NCI-H2227 treated with DMSO at 0.1 percent for 48 hours (cell line): Measurements from ENCODE around the gene ATXN1.

Experiments used
- DNase-seq: peaks from one replicate; lab custom pipeline; 2025; lab: John Stamatoyannopoulos, UW

The ATXN1 gene

DNA sequence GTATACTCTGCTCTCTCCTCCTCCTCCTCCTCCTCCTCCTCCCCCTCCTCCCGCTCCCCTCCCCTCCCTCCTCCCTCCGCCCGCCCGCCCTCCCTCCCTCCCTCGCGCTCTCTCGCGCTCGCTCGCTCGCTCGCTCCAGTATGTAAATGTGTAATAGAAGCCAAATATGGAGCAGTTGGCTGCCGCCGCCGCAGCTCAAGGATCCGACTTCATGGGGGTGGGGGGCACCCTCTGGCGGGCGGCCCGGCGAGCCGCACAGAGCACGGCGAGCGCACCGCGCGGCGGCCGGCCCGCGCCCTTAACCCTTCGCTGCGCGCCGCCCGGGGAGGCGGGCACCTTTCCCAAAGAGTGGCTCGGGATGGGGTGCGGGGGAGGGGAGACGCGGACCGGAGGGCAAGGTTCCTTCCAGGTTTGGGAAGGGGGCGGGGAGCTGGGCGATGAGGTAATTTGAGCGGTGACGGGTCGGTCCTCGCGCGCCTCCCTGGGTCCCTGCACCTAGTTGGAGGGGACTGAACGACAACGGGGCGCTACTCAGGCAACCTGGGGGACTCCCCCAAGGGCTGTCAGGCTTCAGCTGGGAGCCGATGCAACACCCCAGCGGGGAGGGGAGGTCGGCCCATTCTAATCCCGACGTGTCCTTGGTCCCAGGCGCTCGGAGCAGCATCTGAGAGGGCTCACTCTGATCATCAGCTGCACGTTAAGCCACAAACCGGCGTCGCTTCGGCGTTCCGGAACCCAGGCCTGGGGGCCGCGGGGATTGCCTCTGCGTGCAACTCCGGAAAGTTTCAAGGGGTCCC lies 409 bp upstream of the ATXN1 start:
- DNase-seq, result no peak

DNA sequence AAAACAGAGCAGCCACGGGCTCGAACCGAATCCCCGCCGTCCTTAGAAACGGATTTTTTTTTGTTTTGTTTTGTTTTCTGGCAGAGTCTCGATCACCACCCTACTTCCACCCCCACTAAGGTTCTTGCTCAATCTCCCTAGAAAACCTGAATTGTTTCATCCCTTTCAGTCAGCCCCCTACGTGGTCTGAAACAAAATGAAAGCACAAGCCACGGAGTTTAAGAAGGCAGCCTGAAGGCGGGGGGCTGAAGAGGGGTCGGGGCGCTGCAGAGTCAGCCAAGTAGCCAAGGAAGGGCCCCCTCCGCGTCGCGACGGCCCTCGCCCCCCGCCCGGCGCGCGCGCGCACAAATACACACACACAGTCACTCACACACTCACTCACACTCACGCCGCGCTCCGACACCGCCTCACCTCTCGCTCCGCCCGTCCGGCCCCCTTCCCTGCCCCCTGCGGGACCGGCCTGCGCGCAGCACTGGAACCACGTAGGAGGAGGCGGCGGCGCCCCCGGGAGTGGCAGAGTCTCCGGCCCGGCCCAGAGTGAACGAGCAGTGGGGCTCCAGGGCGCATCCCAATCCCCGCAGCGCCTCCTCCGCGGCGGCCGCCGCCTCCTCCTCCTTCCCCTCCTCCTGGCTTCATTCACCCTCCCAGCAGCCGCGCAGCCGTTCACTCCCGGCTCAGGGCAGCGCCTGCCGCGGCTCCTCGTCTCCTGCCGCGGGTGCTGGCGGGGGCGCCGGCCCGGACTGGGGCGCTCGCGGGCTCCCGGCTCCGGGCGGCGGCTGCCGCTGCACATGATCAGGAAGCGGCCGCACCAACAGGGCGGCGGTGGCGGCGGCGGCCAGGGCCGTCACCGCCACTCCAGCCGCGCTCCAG lies 1.4 kb downstream of the ATXN1 start:
- DNase-seq, result peak; percentile 22

DNA sequence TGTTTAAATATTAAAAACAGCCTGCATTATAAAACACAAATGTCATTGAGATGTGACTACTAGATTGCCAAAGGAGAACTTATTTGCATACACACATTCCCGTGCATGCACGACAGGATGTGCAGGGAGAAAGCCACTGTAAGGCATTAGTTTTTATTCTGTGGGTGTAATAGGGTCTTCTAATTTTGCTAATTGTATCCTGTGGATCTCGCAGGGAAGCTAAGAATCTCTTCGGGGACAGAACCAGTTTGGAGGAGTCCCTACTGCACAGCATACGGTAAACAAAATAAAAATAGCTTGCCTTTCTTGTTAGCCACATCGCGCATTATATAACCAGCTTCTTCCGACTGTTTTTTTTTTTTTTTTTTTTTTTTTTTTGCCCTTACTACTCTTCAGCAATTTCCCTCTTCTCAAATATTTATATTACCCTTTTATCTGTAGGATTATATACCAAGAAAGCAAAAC lies 2.0 kb downstream of the ATXN1 start:
- DNase-seq, result no peak

DNA sequence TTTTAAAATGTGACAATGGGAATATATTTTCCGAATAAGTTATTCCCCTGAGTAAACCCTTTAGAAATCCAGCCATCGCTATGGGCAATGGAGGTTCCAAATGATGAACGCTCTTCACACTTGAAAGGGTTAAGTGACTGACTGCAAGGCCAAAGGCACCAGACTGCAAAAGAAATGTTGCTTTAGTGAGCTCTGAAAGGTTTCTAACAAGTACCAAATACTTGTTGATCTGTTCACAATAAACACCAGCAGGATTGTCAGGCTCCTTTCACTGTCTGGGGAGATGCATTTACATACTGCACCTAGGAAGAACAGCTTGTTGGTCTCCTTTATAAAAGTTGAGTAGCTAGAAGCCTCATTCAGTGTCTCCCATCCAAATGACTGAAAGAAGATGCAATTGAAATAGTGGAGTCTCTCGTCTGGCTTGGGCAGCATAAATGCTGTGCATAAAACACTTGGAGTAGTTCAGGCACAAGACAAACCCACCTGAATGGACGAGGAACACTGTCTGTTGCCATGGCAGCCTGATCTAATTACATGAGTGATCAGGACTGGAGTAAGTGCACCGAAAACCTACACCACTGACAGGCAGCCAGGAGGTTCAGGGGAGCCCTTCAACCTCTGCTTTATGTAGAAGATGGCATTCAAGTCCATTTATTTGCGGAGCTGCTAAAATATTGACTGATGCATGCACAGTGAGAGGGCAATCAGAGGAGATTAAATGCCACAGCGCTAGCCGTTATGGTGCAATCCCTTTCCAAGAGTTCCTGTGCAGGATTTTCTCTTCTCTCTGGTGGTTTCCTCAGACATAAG lies 2.9 kb downstream of the ATXN1 start:
- no peak for DNase-seq

DNA sequence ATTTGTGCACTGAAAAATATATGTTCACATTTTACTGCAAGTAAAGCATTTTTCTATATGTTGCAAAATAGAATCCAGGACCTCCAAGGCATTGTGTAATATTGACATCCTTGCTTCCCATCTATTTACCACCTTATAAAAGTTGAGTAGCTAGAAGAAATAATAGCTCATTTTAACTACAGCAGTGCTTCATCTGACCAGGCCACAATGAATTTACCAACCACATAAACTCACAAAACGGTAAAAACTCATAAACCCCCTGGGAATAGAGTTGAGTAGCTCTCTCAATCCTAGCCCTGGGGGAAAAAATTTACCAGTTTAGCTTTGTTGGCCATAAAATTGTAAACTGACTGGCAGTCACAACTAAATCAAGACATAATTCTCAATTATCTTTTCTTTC lies 3.9 kb downstream of the ATXN1 start:
- no peak for DNase-seq

DNA sequence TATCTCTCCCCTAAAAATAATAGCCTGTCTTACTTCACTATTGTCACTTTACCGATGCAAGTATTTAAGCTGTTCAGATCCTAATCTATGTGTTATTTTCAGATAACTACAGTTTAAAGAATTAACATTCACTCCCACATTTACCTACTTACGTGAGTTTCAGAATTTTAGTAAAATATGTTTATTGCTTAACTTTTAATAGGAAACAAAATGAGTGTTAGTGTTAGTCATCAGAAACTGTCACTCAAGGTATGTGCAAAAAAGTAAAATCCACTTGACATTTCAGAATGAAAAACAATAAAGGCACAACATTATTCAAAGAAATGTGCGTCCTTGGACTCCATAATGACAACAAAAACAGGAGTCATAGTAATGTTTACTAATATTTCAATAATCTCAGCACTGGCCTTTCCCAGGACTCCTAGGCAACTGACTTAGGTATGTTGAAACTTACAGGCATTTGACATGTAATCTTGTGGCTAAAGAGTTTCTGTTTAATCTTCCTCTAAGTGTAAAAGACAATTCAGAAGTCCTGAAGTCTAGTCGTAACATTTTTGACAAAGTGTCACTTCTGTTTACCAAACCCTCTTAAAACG lies 4.5 kb downstream of the ATXN1 start:
- DNase-seq, result no peak

DNA sequence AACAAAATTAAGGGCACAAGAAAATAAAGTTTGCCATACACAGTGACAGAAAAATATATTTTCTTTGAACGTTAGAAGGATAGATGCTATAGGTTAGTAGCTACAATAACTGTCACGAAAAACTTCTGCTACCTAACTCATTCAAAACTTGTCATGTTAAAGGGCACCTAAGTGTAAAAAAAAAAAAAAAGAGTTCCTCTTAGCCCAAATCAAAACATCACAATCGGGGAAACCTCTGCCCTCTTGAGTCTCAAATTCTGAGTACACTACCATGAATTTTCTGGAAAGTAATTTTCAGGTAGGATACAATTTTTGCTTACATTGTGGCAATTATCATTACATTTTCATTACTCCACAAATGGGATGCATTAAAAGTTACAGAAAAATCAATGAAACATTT lies 5.7 kb downstream of the ATXN1 start:
- no peak for DNase-seq

DNA sequence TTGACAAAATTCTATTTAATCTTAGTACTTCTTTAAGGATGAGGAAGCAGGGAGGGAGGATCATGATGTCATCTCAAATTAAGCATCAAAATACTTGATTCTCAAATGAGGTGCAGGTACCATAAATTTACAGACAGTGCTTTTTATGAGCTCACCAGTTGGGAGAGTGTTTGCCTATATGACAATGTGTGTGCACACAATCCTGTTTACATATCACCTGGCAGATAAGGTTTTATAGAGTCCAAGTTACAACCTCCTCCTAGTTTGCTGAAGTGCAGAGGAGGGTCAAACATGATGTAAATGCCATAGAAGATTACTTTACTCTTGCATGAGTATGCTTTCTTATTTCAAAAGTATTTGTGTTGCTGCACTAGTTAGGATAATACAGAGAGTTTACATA lies 6.4 kb downstream of the ATXN1 start:
- DNase-seq, result no peak

DNA sequence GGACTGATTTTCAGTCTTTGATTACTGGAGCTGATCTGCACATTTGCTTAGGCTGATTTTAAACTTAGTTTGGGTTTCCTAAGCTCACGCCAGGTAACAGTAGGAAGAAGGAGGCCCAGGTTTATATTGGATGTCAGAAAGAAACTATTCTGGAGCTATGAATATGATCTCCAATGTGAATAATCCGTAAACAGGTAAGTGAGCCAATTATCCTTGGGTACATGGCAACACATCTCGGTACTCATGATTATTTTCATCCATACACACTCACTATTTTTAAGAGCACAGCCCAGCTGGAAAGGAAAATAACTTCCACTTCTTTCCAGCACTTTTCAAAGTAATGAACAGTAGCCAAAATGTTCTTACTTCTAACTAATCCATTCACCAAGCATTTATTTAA lies 7.0 kb downstream of the ATXN1 start:
- DNase-seq, result no peak

DNA sequence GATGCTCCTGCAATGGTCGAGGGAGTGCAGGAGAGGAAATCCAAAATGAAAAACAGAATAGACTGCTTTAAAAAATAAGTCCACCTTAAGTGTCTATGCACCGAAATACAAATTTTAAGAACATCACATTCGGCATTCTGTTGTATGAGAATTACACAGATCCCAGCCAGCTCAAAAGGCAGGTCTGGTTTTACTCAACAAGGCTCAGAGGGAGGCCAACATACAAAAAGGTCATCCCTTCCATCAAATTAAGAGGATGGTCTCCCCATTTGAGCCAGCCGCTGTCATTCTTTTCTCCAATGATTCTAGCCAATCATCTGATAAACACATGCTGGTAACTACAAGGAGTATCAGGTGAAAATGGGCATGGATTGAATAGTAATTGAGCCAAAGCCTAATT lies 7.9 kb downstream of the ATXN1 start:
- no peak for DNase-seq

DNA sequence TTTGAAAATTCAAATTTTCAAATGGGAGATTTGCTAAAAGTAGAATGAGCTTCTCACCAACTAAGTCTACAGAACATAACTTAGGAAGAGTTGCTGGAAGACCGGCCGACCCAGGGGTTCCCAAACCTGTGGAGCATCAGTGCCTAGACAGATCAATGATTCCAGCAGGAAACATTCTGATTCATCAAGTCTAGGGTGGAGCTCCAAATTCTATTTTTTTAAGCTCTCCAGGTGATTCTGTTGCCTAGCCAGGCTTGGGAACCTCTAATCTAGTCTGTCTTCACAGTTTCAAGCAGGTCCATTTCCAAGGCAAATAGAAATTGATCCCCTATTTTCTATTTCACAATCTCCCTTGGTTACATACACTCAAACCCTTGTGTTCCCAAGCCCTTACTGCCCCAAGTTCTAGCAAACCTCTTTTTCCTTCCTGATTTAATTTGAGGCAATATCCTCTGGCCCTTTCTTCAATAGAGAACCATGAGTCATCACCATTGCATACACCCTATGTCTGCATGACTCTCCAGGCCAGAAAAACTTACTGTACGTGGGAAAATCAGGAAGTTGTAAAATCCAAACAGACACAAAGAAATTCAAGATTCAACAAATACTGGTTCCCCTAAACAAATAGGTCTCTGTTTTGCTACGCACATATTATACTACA lies 8.9 kb downstream of the ATXN1 start:
- DNase-seq, result no peak

DNA sequence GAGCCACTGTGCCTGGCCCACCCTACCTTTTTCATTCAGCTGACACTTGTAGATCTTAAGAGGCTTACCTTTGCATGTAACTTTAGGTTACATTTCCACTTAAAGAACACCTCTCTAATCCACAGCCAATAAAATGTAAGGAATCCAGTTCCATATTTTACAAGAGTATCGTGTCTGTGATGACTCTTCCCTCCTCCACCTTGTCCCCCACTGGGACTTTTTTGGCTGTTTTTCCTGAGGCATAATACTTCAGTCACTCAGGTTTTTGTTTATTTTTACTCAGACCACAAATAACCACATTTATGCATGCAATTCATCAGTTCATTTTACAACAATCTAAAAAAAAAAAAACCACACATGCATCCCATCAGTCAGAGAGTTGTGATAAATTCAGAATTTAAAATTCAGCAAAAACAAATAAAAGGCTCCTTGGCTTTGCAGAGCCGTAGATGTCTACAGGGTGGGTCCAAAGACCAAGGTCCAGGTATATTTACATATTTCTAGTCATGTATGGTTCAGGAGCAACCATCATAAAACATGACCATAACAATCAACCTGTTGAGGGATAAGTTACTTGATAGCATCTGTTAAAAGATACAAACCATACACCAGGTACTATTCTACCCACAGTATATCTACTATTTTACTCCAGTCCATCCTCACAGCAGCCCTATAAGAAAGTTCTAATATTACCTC lies 9.9 kb downstream of the ATXN1 start:
- no peak for DNase-seq

DNA sequence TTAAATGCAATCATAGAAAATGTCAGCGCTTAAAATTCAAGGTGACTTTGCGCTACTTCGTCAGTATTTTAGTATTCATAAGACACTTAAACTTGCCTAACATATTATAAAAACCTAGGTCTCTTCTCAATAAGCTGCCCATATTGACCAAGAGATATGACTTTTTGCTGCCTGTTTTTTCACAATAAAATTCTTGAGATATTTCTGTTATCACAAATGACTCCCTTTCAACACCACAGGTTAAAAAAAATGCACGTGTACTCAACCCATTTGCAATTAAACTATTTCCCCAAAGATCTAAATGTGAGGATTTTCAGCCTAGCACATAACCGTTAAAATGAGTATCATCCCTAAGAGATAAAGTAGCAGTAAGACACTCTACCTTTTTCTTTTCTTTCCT lies 10.7 kb downstream of the ATXN1 start:
- DNase-seq, result no peak

DNA sequence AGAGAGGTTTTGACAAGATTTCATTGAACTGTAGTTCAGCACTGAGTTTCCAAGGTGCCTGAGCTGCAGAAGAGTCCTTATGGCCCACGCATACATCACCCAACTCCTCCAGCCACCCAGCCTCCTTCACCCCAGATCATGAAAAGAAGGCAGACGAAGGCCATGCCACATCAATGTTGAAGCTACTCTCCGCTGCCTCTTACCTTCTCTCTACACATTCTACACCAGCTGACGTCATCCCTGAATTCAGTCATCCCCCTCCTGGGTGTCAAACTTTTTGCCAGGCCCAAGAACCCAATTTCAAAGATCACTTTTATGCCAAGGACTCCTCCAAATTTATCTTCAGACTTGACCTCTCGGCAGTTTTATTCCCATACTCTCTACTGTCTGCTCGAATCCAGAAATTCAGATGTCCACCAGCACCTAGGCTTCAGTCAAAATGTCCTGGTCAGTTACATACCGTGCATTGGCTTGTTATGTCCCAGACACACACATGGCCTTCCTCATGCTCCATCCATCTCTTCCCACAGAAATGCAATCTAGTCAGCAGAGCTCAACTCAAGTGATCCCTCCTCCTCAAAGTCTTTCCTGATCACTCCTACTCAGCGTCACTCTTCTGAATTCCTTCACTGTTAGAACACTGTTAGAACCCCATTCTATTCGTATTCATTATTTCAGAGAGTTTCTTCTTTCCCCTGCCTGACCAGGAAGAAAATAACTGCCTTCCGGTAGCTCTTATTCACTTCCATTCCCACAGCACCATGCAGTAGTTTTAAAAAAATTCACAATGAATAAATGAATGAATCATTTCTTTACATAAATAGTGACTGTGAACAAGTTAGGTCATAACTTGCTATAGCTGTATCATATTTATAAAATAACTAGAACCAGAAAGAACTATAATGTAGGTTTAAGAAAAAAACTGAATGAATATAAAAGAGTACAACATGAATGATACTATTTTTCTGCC lies 11.5 kb downstream of the ATXN1 start:
- no peak for DNase-seq

DNA sequence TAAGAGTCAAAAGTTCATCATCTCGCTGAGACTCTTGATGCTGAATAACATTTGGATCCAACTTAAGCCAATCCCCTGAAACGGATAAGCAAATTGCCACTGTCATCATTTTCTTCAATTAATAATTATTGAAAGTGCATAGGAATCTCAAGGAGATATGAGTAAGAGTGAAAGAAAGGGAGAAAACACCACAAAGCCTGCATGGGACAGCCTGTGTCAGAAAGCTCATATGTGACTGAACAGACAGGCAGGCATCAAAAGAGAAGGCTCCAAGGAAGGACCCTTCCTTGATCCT lies 13.3 kb downstream of the ATXN1 start:
- DNase-seq, result no peak

DNA sequence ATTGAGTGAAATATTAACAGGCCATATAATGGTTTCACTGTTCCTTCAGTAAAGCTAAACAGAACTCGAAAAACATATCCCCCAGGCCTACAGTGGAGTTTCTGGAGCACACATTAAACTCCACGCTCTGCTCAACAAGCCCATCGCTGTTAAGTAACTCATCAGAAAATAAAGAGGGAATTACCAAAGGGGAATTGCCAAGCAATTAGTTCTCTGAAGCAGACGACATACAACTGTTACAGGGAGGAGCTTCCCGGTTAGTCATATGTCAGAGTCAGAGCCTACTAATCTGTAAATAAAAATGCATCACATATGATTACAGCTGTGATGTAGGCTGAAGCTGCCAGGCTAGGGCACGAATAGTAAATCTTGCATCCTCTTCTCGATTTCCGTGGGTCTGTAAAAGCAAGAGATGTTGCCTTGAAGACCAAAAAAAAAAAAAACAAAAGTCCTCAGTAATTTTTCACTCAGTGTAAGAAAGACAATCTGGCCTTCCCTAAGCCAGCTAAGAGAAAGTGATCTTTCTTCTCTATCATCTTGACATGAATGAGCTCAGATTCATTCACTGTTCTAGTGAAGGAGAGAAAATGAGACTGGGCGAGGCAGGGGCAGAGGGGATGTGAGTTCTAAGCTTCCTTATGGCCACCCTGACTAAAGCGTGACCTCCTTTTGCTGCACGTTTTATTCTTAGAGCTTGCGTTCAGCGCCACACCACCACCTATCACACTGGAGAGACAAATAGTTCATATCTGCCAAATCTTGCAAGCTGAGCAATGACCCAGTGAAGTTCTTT lies 13.8 kb downstream of the ATXN1 start:
- no peak for DNase-seq

DNA sequence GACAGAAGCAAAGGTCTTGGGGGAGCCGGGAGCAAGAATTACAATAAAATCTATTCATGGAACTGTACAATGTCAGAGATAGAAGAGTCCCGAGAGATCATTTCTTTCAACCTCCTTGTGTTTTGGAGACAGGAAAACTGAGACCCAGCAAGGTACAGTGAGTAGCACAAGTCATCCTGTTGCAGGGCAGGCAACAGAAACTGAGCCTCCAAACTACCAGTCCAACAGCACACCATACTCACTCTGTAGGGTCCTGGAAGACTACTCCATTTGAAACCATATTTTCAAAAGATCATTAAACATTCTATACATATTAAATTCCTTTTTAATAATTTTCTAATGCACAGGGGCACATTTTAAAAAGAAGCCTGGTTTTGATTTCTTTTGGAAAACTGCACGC lies 14.4 kb downstream of the ATXN1 start:
- no peak for DNase-seq

DNA sequence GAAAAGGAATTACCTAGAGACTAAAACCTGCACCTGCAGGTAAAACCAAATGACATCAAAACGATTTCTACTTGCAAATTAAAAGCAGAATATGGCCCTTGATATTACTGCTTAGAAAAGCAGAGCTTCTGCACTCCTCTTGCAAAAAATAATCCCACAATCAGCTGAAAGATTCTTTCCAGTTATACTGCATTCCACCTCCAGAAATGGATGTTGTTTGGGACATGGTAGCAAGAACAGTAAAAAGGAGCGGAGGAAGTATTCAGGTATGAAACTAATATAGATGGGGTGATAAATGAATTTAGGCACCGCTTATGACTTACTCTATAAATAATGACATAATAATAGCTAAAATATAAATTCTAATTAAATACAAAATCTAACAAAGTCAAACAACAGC lies 14.9 kb downstream of the ATXN1 start:
- DNase-seq, result no peak

DNA sequence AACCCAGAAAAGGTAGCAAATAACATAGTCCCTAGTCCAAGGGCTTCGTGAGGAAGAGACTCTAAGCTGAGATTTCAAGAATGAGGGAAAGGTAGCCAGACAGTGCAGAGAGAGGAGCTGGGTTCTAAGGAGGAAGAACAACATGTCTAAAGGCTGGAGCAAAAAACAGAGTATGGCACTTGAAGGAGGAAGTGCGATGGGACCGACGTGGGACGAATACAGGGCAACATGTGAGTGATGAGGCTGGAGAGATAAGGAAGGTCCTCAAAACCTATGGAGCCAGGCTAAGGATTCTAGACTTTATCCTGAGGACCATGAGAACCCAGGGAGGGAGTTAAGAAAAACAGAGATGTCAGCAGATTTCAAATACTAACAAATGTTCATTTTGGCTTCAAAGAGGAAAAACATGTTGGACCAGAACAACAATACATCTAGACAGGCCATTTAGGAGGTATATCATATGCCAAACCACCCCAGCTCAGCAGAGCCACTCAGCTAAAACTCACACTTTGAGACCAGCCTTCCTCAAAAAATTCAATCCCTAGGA lies 17.5 kb downstream of the ATXN1 start:
- no peak for DNase-seq
